GM18907 (cell line): ENCODE measurements around the gene OFD1.

Experiments used
- ATAC-seq: cut with Tn5 transposase; IDR thresholded peaks from one replicate; pipeline ENCODE4 v1.9.1; 2021; ENCODE audit warnings: mild to moderate bottlenecking, moderate library complexity; ENCODE audit not compliant: unreplicated experiment

OFD1 gene

DNA sequence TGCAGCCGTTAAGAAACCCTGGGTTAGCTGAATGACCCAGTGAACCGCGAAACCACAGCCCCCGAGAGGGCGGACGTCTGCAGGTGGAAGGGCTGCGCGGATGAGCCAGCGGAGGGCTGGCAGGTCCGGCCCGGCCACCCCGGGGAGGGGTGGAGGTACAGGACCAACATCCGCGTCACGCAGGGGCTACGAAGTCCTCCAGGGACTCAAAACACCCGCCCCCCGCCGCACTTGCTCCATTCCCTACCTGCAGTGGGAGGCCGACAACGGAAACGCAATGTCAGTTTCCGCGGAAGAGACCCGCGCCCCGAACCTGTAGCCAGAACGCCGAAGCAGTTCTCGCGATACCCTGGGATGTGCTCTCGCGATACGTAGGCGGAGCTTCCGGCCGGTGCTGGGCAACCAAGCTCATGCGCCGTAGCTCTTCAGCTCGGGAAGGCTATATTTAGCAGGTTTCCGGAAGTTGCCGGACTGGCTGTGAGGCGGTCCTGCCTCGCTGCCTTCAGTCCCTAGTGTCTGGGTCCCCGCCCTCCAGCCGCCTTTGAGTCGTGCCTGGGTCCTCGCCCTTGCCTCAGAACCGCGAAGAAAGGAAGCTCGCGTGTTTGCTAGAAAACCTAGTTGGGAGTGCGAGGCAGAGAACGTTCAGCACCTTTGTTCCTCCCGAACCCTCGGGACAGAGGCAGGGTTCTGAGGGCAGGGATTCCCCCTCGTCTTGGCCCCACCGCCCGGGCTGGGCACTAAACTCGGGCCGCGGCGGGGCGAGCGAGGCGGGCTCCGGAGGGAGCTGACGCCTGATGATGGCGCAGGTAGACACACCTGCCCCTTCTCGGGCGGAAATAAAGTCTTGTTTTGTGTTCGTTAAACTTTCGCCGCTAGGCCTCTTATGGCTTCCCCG, at the start of gene OFD1, which contains the start of gene TRAPPC2:
OFD1 (plus strand) TSS at position 471 of the 895 bp plus-strand sequence; CDS start at position 795, 324 bp downstream.
TRAPPC2 (minus strand) TSS at position 343 of the 895 bp plus-strand sequence. CDS start 14,657 bp downstream, outside the sequence.
- peak; percentile 95 for ATAC-seq

GRCh38 chrX:13685126-13685763, 49.3 kb upstream of the OFD1 start:
- no peak for ATAC-seq

DNA sequence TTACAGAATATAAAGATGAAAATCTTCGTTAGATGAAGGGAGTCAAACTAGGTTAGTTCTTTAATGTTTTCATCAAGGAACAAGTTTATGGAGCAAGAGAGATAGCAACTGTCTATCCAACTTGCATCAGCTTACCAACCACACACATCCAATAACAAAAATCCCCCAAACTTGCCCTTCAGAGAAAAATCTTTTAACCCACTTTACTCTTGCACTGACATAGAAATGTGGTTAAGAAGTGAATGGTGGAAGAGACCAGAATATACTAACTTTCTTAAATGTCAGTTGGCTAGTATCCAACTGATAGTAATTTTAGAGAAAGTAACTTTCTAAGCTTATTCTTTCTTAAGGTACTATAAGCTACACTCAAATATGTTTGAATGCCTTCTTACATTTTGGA, 47.3 kb upstream of the OFD1 start:
- no peak for ATAC-seq

DNA sequence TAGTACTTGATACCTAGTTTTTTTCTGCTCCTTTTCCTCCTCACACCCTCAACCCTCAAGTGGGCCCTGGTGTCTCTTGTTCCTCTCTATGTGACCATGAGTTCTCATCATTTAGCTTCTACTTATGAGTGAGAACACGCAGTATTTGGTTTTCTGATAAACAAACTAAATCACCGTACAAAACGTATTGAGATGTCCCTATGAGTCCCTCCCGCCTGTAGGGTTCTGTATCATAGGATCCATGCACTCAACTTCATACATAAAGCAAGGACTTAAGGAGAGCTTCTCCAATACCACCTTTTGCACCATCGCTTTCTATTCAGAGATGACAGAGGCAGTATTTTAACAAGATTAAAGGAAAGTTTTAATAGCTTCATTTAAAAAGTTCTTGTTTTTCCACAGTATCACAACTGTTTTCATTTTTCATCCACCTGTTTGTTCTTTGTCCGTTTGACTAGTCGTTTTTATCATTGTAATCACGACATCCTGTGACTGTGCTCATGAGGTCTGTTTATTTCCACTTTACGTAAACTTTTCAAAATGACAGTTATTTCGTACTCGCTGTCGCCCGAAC, 46.1 kb upstream of the OFD1 start:
- no peak for ATAC-seq

DNA sequence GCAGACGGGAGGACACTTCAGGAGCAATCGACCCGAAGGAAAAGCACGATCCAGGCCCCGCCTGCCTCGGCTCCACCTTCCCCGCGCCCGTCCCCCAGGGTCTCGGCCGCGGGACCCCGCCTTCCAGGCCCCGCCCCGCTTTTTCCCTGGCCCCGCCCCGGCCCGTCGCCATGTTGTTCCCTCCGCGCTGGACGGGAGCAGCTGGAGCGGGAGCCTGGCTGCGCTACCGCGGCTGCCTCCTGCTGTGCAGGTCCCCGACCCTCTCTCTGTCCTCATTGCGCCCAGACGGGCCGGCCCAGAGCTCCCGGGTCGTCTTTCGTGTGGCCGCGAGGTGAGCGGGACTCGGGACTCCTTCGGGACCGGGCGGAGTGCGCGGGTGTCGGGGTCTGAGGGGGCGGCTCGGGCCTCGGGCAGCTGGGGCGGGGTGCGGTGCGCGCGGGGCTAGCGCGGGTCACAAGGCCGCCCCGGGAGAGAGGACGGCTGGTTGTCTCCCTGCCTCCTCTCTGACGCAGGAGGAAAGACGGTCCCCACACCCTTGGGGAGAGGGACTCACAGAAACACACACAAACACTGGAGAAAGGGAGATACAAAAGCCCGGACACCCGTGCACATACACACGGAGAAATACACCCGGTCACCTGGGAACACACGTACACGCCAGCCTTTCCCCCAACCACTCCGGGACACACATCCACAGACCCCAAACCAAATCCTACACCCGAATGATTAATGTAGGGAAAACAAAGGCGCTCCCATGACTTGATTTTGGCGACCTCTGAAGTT, 45.4 kb upstream of the OFD1 start, which contains the start of gene RAB9A:
RAB9A (plus strand) TSS at position 171 of the 783 bp plus-strand sequence. CDS start 19,619 bp downstream, outside the sequence.
- ATAC-seq, result peak; percentile 73

DNA sequence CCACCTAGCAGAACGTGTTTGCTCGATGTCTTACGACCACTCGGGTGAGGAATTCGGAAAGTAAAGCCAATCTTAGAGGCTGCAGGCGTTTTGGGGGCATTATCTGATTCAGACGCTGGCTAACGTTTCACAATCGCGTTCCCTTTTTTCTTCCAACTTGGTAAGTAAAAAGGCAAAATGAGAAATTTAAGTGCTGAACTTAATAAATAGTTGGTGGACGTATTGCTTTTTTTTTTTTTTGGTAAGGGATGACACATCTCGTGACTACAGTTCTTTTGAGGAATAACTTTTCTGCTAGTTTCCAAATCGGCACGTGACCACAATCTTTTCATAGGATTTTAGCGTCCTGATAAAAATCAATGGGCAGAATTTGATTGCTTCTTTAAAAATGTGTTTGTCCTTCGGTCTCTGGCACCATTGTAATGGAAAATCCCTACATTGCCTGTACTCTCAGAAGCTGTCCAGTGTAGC, 44.8 kb upstream of the OFD1 start:
- no peak for ATAC-seq

DNA sequence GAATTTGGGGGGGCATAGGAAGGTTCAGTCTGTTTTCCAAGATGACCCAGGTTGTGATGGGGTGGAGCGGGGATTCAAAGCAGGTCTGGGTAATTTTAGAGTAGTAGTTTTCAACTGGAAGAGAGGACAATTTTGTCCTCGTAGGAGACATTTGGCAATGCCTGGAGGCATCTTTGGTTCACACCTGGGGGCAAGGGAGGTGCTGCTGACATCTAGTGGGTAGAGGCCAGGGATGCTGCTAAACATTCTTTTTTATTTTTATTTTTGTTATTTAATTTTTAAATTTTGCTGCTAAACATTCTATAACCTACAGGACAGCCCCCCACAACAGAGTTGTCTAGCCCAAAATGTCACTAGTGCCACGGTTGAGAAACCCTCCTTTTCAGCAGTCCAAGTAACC, 43.7 kb upstream of the OFD1 start:
- no peak for ATAC-seq

DNA sequence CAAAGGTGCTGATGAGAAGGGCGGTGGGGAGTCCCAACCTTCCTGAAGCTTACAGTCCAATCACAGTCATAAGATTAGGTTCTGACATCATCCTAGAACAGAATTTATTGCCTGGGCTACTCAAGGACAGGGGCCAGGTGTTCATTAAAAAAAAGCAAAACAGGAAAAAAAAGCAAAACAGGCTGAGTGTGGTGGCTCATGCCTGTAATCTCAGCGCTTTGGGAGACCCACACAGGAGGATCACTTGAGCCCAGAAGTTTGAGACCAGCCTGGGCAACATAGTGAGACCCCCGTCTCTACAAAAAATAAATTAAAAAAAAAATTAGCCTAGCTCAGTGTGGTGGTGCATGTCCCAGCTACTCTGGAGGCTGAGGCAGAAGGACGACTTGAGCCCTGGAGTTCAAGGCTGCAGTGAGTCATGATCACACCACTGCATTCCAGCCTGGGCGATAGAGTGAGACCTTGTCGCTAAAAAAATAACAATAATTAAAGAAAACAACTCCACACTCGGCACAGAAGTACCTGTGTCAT, 42.6 kb upstream of the OFD1 start:
- no peak for ATAC-seq

DNA sequence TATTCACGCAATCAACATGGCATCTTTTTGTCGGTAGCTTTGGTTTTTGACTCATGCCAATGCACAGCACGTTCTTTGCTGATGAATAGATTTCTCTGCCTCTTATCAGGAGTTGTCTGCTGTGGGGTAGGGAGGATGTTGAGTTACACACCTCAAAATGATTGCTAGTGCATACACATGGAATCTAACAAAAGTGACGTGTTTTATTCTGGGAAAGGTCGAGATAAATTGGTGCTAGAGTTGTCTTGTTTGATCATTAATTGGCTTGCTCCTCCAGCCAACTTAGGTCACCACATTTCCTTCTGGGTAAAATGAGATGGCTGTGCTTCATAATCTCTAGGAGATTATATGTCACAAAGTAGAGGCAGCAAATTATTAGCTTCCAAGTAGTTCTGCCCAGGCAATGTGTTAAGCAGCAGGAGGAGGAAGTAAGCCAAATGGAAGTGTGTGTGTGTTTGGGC, 41.7 kb upstream of the OFD1 start:
- no peak for ATAC-seq

GRCh38 chrX:13693341-13693961, 41.1 kb upstream of the OFD1 start:
- ATAC-seq, result peak; percentile 29

DNA sequence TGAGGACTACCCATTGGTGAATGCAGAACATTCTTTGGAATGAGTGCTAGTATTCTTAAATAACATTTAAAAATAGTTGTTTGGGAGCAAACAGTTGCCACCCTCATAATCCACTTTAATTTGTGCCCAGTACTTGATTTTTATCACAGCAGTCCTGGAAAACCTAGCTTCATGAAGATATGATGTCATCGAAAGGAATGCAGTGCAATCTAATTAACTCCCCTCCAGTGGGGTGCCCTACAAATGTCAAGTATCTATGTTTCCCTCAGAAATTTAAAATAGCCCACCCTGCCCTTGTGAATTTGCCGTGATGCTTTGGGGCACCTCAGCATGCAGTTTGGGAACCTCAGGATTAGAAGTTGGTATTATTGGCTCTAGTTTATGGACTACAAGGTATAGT, 40.2 kb upstream of the OFD1 start:
- ATAC-seq, result no peak

GRCh38 chrX:13694983-13695382, 39.6 kb upstream of the OFD1 start:
- ATAC-seq, result no peak

DNA sequence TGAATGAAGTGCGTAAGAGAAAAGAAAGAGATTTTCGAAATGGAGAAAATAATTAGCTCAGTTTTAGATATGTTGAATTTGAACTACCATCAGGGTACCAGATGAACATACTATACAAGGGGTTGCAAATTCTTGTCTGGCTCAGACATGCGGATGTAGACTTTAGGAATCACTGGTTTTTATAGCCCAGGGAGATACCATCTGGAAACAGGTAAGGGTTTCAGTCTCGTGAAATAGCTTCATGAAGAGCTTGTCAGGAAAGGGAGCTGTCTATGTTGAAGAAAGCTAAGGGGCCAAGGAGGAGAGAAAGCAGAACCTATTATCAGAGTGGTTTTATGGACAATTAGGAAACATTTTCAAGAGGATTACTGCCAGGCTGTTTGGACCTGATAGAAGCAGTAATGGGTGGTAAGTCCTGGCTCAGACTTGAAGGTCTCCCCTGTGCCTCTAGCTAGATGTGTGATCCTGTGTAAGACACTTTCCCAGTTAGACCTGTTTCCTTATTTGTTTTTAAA, 38.9 kb upstream of the OFD1 start:
- no peak for ATAC-seq

GRCh38 chrX:13697455-13697854, 37.1 kb upstream of the OFD1 start:
- peak; percentile 44 for ATAC-seq

DNA sequence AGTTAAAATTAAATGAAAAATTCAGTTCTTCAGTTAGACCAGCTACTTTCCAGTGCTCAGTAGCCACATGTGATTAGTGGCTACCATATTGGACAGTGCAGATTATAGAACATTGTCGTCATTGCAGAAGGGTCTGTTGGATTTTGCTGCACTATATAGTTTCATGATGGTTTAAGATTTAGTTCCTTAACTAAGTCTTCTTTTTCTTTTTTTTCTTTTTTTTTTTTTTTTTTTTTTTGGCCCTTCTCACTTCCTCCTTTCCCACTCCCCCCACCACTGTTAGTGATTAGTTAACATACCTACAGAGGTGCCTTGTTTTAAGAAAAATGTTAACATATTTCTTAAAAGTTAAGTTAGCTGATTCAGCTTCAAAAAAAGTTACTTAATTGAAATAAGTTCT, 36.6 kb upstream of the OFD1 start:
- peak; percentile 5 for ATAC-seq

DNA sequence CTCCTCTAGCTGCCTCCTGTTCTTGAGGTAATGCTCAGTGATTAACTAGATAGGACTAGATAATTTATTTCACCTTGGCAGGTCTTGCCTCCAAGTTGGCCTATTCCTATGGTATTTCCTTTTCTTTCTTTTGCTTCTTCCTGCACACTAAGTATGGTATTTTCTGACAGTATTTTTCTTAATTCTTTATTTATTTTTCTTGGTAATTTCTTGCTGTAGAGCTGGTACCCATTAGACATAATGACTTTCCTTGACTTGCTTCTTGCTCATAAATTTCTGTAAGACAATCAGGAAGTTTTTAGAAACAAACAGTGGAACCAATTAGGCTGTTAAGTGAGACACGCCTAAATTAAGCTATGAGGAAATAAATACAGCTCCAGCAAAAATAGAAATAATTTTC, 36.1 kb upstream of the OFD1 start:
- no peak for ATAC-seq

DNA sequence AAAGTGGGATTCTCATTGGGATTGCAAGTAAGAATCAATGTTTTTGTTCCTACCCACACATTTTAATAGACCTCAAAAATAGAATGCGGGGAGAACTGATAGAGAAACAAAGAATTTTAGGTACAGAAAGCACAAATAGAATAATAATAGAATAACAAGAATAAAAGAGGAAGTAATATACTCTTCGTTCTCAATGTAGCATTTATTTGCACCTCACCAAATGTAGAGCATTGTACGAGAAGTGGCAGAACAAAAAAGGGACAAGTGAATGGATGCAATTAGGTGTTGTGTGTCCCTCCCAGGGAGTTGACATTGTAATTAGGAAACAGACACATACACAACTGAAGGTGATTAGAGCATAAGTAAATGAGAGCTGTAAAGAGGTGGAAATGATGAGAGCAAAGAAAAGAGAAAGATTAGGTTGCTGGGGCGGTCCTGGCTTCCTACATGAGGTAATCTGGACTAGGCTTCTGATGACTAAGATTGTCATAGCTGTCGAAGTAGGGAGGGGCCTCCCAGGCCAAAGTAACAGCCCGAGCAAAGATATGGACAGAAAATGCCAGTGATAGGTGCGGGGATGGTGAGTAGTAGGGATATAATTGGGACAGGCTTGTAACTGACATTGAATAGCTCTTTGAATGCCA, 35.2 kb upstream of the OFD1 start:
- ATAC-seq, result peak; percentile 39

GRCh38 chrX:13700380-13700779, 34.2 kb upstream of the OFD1 start:
- no peak for ATAC-seq

DNA sequence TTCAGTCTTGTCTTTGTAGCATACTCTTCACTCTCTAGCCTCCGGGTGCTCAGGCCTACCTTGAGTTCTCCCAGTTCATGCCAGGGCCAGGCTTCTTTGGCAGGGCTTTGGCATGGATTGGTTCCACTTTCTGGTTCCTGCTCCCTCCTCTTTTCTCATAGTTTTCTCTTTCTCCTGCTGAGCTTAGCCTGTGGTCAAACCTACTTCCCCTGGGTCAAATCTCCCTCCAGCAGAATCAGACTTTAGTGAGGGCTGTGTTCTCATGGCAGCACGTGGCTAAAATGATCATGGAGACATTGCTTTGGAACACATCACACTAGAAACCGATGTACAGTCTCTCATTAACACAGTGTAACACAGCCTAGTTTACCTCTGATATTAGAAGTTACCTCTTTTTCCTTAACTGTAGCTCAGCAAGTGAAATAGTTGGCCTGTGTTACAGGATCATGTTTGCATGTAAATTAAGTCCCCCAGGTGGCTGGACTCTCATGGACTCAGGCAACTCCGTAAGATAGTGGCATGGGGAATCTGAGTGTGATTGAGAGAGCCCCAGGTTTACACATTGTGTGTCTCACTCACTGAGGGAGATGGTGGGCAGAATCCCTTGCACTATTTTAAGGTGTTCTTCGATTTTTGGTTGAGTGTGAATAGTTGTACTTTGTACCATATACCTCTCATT, 32.3 kb upstream of the OFD1 start:
- ATAC-seq, result no peak
